IMR-90 (cell line): ENCODE data around the gene TES. TPM values are rescaled to one million over a fixed set of nuclear protein-coding genes. Genes with fewer than 3 reads are reported as not detected.

ENCODE experiments used
- ATAC-seq: fragments of 200-7000 bp; cut with Tn5 transposase; 2 replicates; pipeline ENCODE4 v1.9.1; 2020; ENCODE audit warnings: low read depth, mild to moderate bottlenecking, moderate library complexity
- BruUV-seq: library from RNA; stranded (reverse); fragments of 400-500 nt; replicated peaks from 2 replicates; lab custom pipeline; 2021; lab: Mats Ljungman, UMichigan
- CTCF ChIA-PET: fragments of 300-600 bp; formaldehyde crosslinking; extraction: SDS; loops from one replicate; lab custom pipeline; 2021; ENCODE audit warnings: antibody characterized with exemption; lab: Yijun Ruan, JAX
- POLR2A ChIA-PET: fragments of 300-600 bp; sonication (Branson Sonifier 250); formaldehyde crosslinking; loops from one replicate; lab custom pipeline; 2022; ENCODE audit warnings: antibody characterized with exemption; ENCODE audit not compliant: unreplicated experiment; lab: Charles Lee
- DNase-seq: peaks from one replicate; pipeline ENCODE4 v3.0.0; 2013
- H2AFZ ChIP-seq: replicated peaks from 2 replicates; pipeline ENCODE3; 2013; ENCODE audit warnings: low read length, mild to moderate bottlenecking; ENCODE audit not compliant: poor library complexity
- H2AK5ac ChIP-seq: 2 replicates; pipeline ENCODE4 v1.6.1; 2013; ENCODE audit warnings: low read depth, low read length, inconsistent platforms
- H2AK9ac ChIP-seq: replicated peaks from 2 replicates; pipeline ENCODE3; 2013; ENCODE audit warnings: mild to moderate bottlenecking, low read depth, low read length, moderate library complexity; ENCODE audit not compliant: poor library complexity
- H2BK120ac ChIP-seq: 2 replicates; pipeline ENCODE4 v1.6.1; 2013; ENCODE audit warnings: low read depth, low read length, inconsistent platforms
- H2BK15ac ChIP-seq: 3 replicates; pipeline ENCODE4 v1.6.1; 2013; ENCODE audit warnings: low read depth, low read length, inconsistent platforms
- H2BK20ac ChIP-seq: 2 replicates; pipeline ENCODE4 v1.6.1; 2013; ENCODE audit warnings: low read depth, mild to moderate bottlenecking, inconsistent platforms, low read length, moderate library complexity
- H2BK5ac ChIP-seq: 2 replicates; pipeline ENCODE4 v1.6.1; 2013; ENCODE audit warnings: mild to moderate bottlenecking, low read depth, low read length, inconsistent platforms; ENCODE audit not compliant: poor library complexity, severe bottlenecking
- H3K14ac ChIP-seq: replicated peaks from 2 replicates; pipeline ENCODE4 v1.6.1; 2013; ENCODE audit warnings: low read depth, low read length, inconsistent platforms
- H3K18ac ChIP-seq: 2 replicates; pipeline ENCODE4 v1.6.1; 2013; ENCODE audit warnings: low read depth, low read length, control low read depth
- H3K23ac ChIP-seq: 2 replicates; pipeline ENCODE4 v1.6.1; 2013; ENCODE audit warnings: low read depth, low read length, inconsistent platforms
- H3K27ac ChIP-seq: 2 replicates; pipeline ENCODE4 v1.5.1; 2013; ENCODE audit warnings: mild to moderate bottlenecking, control low read depth, low read length; ENCODE audit not compliant: insufficient read depth
- H3K27me3 ChIP-seq: 2 replicates; pipeline ENCODE4 v1.6.1; 2013; ENCODE audit warnings: low read length; ENCODE audit not compliant: control insufficient read depth, insufficient read depth
- H3K36me3 ChIP-seq: 2 replicates; pipeline ENCODE4 v1.6.1; 2013; ENCODE audit warnings: low read length, mixed read lengths; ENCODE audit not compliant: control insufficient read depth, insufficient read depth
- H3K4ac ChIP-seq: 2 replicates; pipeline ENCODE4 v1.6.1; 2013; ENCODE audit warnings: low read depth, low read length, inconsistent platforms
- H3K4me1 ChIP-seq: 2 replicates; pipeline ENCODE4 v1.6.1; 2013; ENCODE audit warnings: low read length, mixed read lengths; ENCODE audit not compliant: control insufficient read depth, insufficient read depth
- H3K4me2 ChIP-seq: 2 replicates; pipeline ENCODE4 v1.6.1; 2013; ENCODE audit warnings: low read depth, mild to moderate bottlenecking, control low read depth, low read length, moderate library complexity
- H3K4me3 ChIP-seq: 2 replicates; pipeline ENCODE4 v1.5.1; 2013; ENCODE audit warnings: low read depth, mild to moderate bottlenecking, control low read depth, low read length, moderate library complexity; ENCODE audit not compliant: insufficient read depth
- H3K56ac ChIP-seq: 2 replicates; pipeline ENCODE4 v1.6.1; 2013; ENCODE audit warnings: low read length, inconsistent platforms; ENCODE audit not compliant: insufficient read depth; ENCODE audit errors: extremely low read depth
- H3K79me1 ChIP-seq, 2 experiments: 2 replicates each; pipeline ENCODE4 v1.6.1; 2013; ENCODE audit warnings: low read length in 2 of 2, inconsistent platforms in 1 of 2, low read depth in 1 of 2
- H3K9ac ChIP-seq: 2 replicates; pipeline ENCODE4 v1.6.1; 2013; ENCODE audit warnings: low read depth, low read length, control low read depth
- H3K9me1 ChIP-seq: 2 replicates; pipeline ENCODE4 v1.6.1; 2013; ENCODE audit warnings: low read length, inconsistent platforms; ENCODE audit not compliant: insufficient read depth
- H3K9me3 ChIP-seq: 2 replicates; pipeline ENCODE4 v1.6.1; 2013; ENCODE audit warnings: low read length; ENCODE audit not compliant: control insufficient read depth, insufficient read depth
- H4K20me1 ChIP-seq: 2 replicates; pipeline ENCODE4 v1.6.1; 2013; ENCODE audit warnings: low read length, inconsistent platforms; ENCODE audit not compliant: insufficient read depth
- H4K5ac ChIP-seq: 2 replicates; pipeline ENCODE4 v1.6.1; 2013; ENCODE audit warnings: mild to moderate bottlenecking, low read depth, low read length, control low read depth
- H4K8ac ChIP-seq, 2 experiments: 2 replicates each; pipeline ENCODE4 v1.6.1; 2013; ENCODE audit warnings: low read depth in 2 of 2, low read length in 2 of 2, control low read depth in 1 of 2, inconsistent platforms in 1 of 2
- H4K91ac ChIP-seq: 2 replicates; pipeline ENCODE4 v1.6.1; 2013; ENCODE audit warnings: low read depth, low read length, inconsistent platforms; ENCODE audit not compliant: insufficient read depth
- BHLHE40 ChIP-seq: fragments of 150-350 bp; IDR thresholded peaks from 2 replicates; pipeline ENCODE4 v1.6.1; 2016; ENCODE audit warnings: mild to moderate bottlenecking, low read depth, low read length
- CEBPB ChIP-seq: IDR thresholded peaks from 2 replicates; pipeline ENCODE4 v1.6.1; 2012; ENCODE audit warnings: low read depth, low read length, improper control_type of control experiment
- CHD1 ChIP-seq: IDR thresholded peaks from 2 replicates; pipeline ENCODE4 v1.6.1; 2012; ENCODE audit warnings: low read depth, low read length, improper control_type of control experiment
- CTCF ChIP-seq: conservative IDR thresholded peaks from 2 replicates; pipeline ENCODE4 v1.5.1; 2012; ENCODE audit warnings: mild to moderate bottlenecking, low read depth, low read length, improper control_type of control experiment
- ELK1 ChIP-seq: fragments of 150-350 bp; IDR thresholded peaks from 2 replicates; pipeline ENCODE4 v1.6.1; 2016; ENCODE audit warnings: low read depth, mild to moderate bottlenecking, low read length, moderate library complexity, borderline replicate concordance
- FOS ChIP-seq: fragments of 150-350 bp; IDR thresholded peaks from 2 replicates; pipeline ENCODE4 v1.6.1; 2016; ENCODE audit warnings: low read depth, low read length
- MAFK ChIP-seq: IDR thresholded peaks from 2 replicates; pipeline ENCODE4 v1.6.1; 2012; ENCODE audit warnings: low read depth, low read length, improper control_type of control experiment
- MAZ ChIP-seq: IDR thresholded peaks from 2 replicates; pipeline ENCODE4 v1.6.1; 2012; ENCODE audit warnings: low read depth, mild to moderate bottlenecking, low read length, improper control_type of control experiment, moderate library complexity, borderline replicate concordance
- MXI1 ChIP-seq: IDR thresholded peaks from 2 replicates; pipeline ENCODE4 v1.6.1; 2012; ENCODE audit warnings: low read depth, mild to moderate bottlenecking, low read length, moderate library complexity, borderline replicate concordance
- NFE2L2 ChIP-seq: fragments of 150-350 bp; IDR thresholded peaks from 2 replicates; pipeline ENCODE4 v1.6.1; 2016; ENCODE audit warnings: low read depth, mild to moderate bottlenecking, low read length
- POLR2A ChIP-seq: IDR thresholded peaks from 2 replicates; pipeline ENCODE4 v1.6.1; 2012; ENCODE audit warnings: mild to moderate bottlenecking, low read depth, low read length
- RAD21 ChIP-seq: IDR thresholded peaks from 2 replicates; pipeline ENCODE4 v1.6.1; 2012; ENCODE audit warnings: low read length, improper control_type of control experiment
- RCOR1 ChIP-seq: IDR thresholded peaks from 2 replicates; pipeline ENCODE4 v1.6.1; 2012; ENCODE audit warnings: mild to moderate bottlenecking, low read length, improper control_type of control experiment; ENCODE audit not compliant: insufficient replicate concordance
- RFX5 ChIP-seq: IDR thresholded peaks from 2 replicates; pipeline ENCODE4 v1.8.0; 2012; ENCODE audit warnings: low read depth, mild to moderate bottlenecking, low read length, moderate library complexity
- SMC3 ChIP-seq: fragments of 150-350 bp; IDR thresholded peaks from 2 replicates; pipeline ENCODE4 v1.6.1; 2016; ENCODE audit warnings: low read depth, mild to moderate bottlenecking, antibody characterized with exemption, low read length, moderate library complexity
- USF2 ChIP-seq: fragments of 150-350 bp; IDR thresholded peaks from 2 replicates; pipeline ENCODE4 v1.6.1; 2017; ENCODE audit warnings: mild to moderate bottlenecking, antibody characterized with exemption, low read length, low read depth
- WGBS, 2 experiments: methylation state at CpG; one replicate each; pipeline versions ENCODE4 v1.1.5 to v1.1.7; 2013; ENCODE audit warnings: missing lambda C conversion rate in 2 of 2; ENCODE audit not compliant: insufficient read length in 1 of 2; ENCODE audit errors: extremely low coverage in 2 of 2; 5-methylcytosine and 5-hydroxymethylcytosine counted together
- dilution Hi-C: fragments of 300-500 bp; cut with HindIII; formaldehyde crosslinking; loops from one replicate; pipeline ENCODE4 v1.14.3; 2018; ENCODE audit warnings: low sequenced_read_pairs; ENCODE audit not compliant: unreplicated experiment
- in situ Hi-C: fragments of 300-500 bp; cut with MboI; formaldehyde crosslinking; loops from 3 replicates; pipeline ENCODE4 v1.14.3; 2019; ENCODE audit warnings: low sequenced_read_pairs, inconsistent platforms, mixed read lengths
- intact Hi-C: fragments of 100-400 bp; cut with micrococcal nuclease; formaldehyde crosslinking; loops from 2 replicates; pipeline ENCODE4 v1.10.0; 2022
- polyA plus RNA-seq, 3 experiments: library from polyadenylated mRNA; depleted of rRNA; stranded (reverse); fragments of >200 nt; gene quantifications; 2 replicates each; pipeline ENCODE4 v1.2.3, GENCODE V29; 2012; ENCODE audit warnings: low replicate concordance in 1 of 3
- total RNA-seq: library from RNA; depleted of rRNA; stranded (reverse); fragments of >200 nt; gene quantifications from 2 replicates; pipeline ENCODE4 v1.2.3, GENCODE V29; 2012

The TES gene
- total and polyA plus RNA-seq, 2 of the 4 experiments (the other 2 are of a cell fraction) = 54.0 to 83.3 TPM

- Histone ChIP-seq H2AK5ac (peak overlapping the region; percentile 43), H2BK5ac (no peak overlapping the region), H3K27me3 (no peaks in the 10 kb centered on the region), H2AK9ac (peak overlapping the region; percentile 44), H4K5ac (no peak overlapping the region), H3K4me2 (no peak overlapping the region), H3K9me1 (no peaks in the 10 kb centered on the region), H3K27ac (no peak overlapping the region), H3K56ac (peak overlapping the region; percentile 46; the same call in 1 of the 2 replicates), H3K4me1 (peaks cover 3% of the 10 kb centered on the region), H4K20me1 (no peaks in the 10 kb centered on the region), H3K36me3 (no peaks in the 10 kb centered on the region), H3K18ac (no peak overlapping the region), H4K91ac (0 out of 2 replicates have a peak overlapping the region, but pooled peaks have one; percentile 18), H3K23ac (no peak overlapping the region), H3K4ac (peak overlapping the region; percentile 79), H3K79me1 (no peaks in the 10 kb centered on the region; a peak in 1 of 4 replicates), H3K9me3 (peaks cover under 1% of the 10 kb centered on the region; the same call in 1 of the 2 replicates), H2BK20ac (peak overlapping the region; percentile 92), H2AFZ (peak overlapping the region; percentile 75), H3K9ac (no peak overlapping the region), H2BK15ac (peak overlapping the region; percentile 57; the same call in 1 of the 3 replicates), H3K14ac (no peak overlapping the region), H4K8ac (peak overlapping the region in 1 of 2 experiments; percentile 36; a peak in 1 of 4 replicates), H2BK120ac (peak overlapping the region; percentile 80), H3K4me3 (no peak overlapping the region)
- dilution Hi-C loops = no loop called here
- ChIA-PET POLR2A (no interaction called here), CTCF (interaction anchor here (0.5 to 5.8 kb wide), 14 partner anchors 9 to 411 kb away, joined by 3 to 49 read pairs (median 3); partner anchors contain the start of gene TES)
- TF ChIP-seq RAD21 (peak; percentile 82), CTCF (peak; percentile 82), ELK1 (no peak), MAFK (no peak), NFE2L2 (no peak), SMC3 (peak; percentile 93), FOS (no peak), MXI1 (no peak), MAZ (no peak), CHD1 (no peak), RFX5 (no peak), POLR2A (no peak), CEBPB (no peak), USF2 (no peak), BHLHE40 (no peak), RCOR1 (no peak)
- no CpG with 5 or more reads among the region's 2 CpGs for WGBS, 2 experiments
- peak; percentile 68 for DNase-seq
- BruUV-seq = no TSS peak
- in situ Hi-C loops = no loop called here
- peak; percentile 62 for ATAC-seq
- intact Hi-C loops = loop anchor here (1.0 to 2.0 kb wide), 2 partner anchors 32 to 56 kb away; no protein-coding TSS in a partner anchor
Observed at GRCh38 chr7:116180302-116180701, 30.0 kb upstream of the TES start.
